Inflammatory macrophage (primary cell): Measurements from ENCODE around the gene ETV7.
"Not testable (repeated sequence)": the region's sequence is repeated elsewhere in the genome, so short reads cannot be mapped to it uniquely, and the experiment has no call there.

ENCODE experiments used
- DNase-seq, 2 donors: peaks; one replicate each; pipeline ENCODE4 v3.0.0-alpha.2; 2020 to 2022
- total RNA-seq, 18 experiments: gene quantifications; one replicate each; lab custom pipeline; 2026; ENCODE audit warnings: mixed read lengths in 6 of 18, inconsistent platforms in 2 of 18; lab: John Stamatoyannopoulos, UW

The ETV7 gene
- total RNA-seq = 0 to 30.1 (median 0.12) reads per million in 18 experiments

- peak; percentile 30 to 56 for DNase-seq
Measured at GRCh38 chr6:36387440-36388303, at the start of gene ETV7. ETV7 (minus strand) TSS chr6:36387669; CDS start chr6:36387541, 128 bp downstream.

GRCh38 chr6:36436466-36436865 lies 49.0 kb upstream of the ETV7 start:
- no peak for DNase-seq

DNA sequence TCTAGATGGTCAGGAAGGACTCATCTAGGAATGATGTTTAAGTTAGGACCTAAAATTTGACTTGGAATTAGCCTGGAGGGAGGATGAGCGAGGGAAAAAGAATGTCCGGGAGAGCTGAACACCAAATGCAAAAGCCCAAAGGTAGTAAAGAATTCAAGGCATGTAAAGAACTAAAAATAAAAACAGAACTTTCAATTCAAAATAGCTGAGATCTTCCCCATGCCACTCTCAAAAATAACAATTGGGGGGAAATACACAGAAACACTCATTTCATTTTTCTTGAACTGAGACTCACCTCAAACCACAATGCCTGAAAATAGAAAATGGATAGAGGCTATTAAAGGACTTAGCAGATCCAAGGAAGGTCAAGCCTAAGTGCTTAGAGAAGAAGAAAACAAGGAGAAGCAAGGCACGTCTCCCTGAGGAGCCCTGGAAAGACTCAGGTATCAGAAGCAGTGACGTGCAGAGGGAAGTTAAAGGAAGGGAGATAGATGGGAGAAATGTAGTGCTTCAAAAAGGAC lies 44.7 kb upstream of the ETV7 start:
- no peak for DNase-seq

DNA sequence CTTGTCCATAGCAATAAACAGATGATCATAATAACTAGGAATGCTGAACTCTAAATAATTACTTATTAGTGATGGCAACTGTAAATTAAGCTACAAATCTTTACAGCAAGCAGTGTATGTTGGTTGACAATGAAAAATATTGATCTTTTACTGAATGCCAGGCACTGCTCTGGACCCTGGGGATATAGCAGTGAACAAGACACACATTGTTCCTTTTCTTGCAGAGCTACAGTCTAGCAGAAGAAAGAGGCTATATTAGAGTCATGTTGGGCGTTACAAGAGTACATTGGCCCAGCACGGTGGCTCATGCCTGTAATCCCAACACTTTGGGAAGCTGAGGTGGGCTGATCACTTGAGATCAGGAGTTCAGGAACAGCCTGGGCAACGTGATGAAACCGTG lies 43.7 kb upstream of the ETV7 start:
- DNase-seq = no peak

GRCh38 chr6:36430351-36430750 lies 42.9 kb upstream of the ETV7 start:
- no peak for DNase-seq

DNA sequence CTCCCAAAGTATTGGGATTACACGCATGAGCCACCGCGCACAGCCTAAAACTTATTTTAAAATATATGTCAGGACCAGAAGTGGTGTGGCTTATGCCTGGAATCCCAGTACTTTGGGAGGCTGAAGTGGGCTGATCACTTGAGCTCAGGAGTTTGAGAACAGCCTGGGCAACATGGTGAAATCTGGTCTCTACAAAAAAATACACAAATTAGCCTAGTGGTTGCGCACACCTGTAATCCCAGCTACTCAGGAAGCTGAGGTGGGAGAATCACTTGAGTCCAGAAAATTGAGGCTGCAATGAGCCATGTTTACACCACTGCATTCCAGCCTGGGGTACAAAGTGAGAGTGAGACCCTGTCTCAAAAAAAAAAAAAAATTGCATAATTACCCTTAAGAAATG lies 41.4 kb upstream of the ETV7 start:
- DNase-seq = peak in 1 of 2 donors; percentile 32

DNA sequence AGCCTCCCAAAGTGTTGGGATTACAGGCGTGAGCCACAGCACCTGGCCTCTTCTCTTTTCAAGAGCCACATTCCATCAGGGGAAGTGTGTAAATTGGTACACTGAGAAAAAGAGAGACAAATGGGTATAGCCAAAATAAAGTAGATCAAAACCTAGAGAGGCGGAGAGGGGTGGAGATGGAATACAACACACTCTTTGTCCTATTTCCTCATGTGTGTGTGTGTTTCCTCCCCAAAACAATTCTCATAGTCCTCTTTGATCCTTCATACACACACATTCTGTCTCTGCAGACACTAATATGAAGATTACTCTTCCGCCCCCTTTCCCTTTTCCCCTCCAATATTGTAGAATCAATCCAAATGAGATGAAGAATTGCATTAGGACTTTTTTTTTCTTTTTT lies 39.2 kb upstream of the ETV7 start:
- DNase-seq = no peak

- DNase-seq = peak; percentile 97 to 99
Measured at GRCh38 chr6:36423101-36423824, 35.8 kb upstream of the ETV7 start.

DNA sequence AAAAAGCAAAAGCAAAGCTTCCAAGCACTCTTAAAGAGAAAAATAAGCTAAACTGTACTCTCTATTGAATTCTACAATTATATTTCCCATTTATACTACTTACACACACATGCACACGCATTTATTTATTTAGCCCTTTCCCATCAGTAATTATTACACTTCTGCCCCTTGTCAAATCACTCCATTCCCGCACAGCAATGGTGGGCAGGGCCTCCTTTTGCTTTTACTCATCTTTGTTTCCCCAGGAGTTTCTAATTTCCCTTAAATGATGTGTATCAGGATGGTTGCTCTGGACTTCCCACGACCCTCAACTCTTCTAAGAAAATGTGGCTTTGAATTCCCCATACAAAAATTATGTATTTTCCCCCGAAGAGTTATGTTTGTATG lies 35.2 kb upstream of the ETV7 start:
- DNase-seq = no peak

GRCh38 chr6:36419310-36419709 lies 31.8 kb upstream of the ETV7 start:
- DNase-seq = peak; percentile 8 to 50

DNA sequence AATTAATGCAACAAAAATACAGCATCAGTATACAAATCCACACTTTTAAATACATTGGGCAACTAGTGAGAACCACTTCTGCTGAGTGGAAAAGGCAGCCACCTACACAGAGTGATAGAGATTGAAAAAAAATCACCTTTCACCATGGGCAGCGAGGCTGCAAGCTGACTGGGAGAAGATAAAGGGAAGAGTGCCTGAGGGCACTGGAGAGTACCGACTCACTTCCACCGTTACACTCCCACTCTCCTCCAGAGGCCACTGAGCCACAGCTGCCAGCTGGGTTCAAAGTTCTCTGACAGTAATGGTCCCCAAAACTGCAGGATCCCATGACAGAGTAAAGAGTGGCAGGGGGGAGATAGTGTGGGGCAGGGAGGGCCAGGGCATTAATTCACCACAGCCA lies 31.1 kb upstream of the ETV7 start:
- DNase-seq = peak in 1 of 2 donors; percentile 11

- no peak for DNase-seq
Measured at GRCh38 chr6:36414481-36414880, 27.0 kb upstream of the ETV7 start.

- no peak for DNase-seq
Measured at GRCh38 chr6:36413489-36414480, 26.3 kb upstream of the ETV7 start.

DNA sequence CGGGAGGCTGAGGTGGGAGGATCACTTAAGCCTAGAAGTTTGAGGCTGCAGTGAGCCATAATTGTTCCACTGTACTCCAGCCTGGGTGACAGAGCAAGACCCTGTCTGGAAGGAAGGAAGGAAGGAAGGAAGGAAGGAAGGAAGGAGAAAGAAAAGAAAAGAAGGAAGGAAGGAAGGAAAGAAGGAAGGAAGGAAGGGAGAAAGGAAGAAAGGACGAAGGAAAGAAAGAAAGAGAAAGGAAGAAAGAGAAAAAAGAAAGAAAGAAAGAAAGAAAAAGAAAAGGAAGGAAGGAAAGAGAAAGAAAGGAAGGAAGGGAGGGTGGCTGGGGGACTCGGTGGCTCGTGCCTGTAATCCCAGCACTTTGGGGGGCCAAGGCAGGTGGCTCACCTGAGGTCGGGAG lies 22.2 kb upstream of the ETV7 start:
- DNase-seq = not testable (repeated sequence)

- no peak for DNase-seq
Measured at GRCh38 chr6:36404164-36404563, 16.7 kb upstream of the ETV7 start.

DNA sequence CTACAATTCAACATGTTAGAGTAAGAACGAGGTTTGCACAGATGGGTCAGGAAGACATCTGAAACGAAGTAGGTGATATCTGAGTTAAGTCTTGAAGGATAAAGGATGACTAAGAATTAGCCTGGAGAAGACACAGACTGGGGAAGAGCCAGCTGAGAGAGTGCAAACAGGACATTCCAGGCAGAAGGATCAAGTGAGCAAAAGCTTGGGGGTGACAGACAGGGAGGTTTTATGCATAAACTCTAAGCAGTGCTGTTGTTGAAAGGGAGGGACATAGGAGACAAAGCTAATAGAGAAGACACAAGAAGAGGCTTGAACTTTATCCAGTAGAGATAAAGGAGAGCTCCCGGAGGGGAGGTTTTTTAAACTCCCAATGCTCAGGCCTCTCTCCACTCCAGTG lies 15.0 kb upstream of the ETV7 start:
- no peak for DNase-seq

- no peak for DNase-seq
Measured at GRCh38 chr6:36399970-36400369, 12.5 kb upstream of the ETV7 start.

- no peak for DNase-seq
Measured at GRCh38 chr6:36392621-36393020, 5.2 kb upstream of the ETV7 start.

- no peak for DNase-seq
Measured at GRCh38 chr6:36389353-36389752, 1.9 kb upstream of the ETV7 start.

GRCh38 chr6:36386495-36387439 lies 702 bp downstream of the ETV7 start:
- DNase-seq = peak; percentile 7 to 11

DNA sequence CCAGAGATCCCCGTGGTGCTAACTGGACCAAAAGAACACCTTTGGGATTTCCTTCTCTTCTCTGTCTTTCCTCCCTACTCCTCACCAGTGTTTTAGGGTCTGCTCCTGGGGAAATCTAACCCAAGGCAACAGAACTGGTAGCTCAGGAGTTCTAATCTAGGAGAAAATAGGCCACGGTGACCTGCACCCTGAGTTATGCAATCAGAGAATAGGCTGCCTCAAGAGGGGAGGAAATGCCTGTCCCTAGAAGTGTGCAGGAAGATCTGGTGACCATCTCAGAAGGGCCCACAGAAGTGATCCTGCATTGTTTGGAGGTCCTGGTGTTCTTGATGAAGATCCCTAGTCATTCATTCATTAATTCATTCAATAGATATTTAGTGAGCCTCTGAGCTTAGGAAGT lies 3.4 kb downstream of the ETV7 start:
- no peak for DNase-seq
